GM04504 (cell line): ENCODE data around the gene NGB.
"Not testable (repeated sequence)": the region's sequence is repeated elsewhere in the genome, so short reads cannot be mapped to it uniquely, and the experiment has no call there.

Experiments used
- DNase-seq: peaks from one replicate; pipeline ENCODE4 v3.0.0-alpha.2; 2012; ENCODE audit warnings: low read depth

Gene NGB

DNA sequence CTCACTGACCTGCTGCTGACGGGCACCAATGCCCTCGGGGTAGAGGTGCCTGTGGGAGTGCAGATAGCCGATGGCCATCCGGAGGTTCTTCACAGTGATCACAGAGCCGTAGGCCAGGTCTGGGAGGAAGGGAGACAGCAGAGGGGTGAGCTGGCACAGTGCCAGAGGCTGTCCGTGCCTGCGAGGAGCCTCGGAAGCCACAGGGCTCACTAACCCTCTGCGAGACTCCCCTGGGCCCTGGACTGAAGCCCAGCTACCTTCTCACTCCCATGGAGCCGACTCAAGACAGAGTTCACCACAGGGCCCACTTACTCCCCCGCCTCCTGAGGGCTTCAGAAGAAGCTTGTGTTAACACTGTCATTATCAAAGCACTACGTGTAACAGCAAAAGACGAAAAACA lies 25.1 kb upstream of the NGB start:
- no peak for DNase-seq

DNA sequence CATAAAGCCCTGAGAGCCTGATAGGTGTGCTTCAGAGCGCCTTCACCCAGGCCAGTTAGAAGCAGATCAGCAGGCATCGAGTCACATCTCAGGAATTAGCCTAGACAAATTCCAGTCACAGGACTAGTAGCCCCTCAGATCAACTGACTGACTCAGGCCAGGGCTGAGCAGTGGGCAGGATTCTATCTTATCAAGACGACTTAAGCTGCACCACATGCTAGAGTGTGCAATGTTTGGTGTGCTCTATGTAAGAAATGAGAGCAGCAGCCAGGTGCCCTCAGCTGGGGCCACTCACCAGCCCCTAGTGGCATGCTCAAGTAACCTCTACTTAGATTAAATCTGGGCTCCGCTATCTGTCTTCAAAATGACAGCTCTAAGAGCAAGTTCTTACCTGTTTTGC lies 19.7 kb upstream of the NGB start:
- no peak for DNase-seq

- no peak for DNase-seq
These were observed 15.6 kb upstream of the NGB start for GRCh38 chr14:77286576-77286975.

DNA sequence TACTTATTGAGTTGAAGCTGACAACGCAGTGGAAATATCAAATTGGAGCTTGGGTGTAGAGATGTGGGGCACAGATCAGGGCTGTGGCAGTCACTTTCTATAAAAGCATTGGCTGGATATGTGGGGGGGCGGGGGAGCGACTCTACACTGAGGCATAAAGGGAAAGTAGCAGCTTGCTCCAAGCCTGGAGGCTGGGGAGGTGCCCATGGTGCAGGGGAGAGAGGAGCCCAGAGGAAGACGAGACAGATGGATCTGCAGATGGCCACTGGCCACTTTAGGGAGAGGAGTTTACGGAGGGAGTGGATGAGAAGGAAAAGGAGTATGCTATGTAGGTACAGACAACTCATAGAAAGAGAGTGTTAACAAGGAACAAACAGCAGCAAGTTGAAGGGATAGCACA lies 13.5 kb upstream of the NGB start:
- DNase-seq: no peak

- no peak for DNase-seq
These were observed 13.1 kb upstream of the NGB start for GRCh38 chr14:77284066-77284465.

DNA sequence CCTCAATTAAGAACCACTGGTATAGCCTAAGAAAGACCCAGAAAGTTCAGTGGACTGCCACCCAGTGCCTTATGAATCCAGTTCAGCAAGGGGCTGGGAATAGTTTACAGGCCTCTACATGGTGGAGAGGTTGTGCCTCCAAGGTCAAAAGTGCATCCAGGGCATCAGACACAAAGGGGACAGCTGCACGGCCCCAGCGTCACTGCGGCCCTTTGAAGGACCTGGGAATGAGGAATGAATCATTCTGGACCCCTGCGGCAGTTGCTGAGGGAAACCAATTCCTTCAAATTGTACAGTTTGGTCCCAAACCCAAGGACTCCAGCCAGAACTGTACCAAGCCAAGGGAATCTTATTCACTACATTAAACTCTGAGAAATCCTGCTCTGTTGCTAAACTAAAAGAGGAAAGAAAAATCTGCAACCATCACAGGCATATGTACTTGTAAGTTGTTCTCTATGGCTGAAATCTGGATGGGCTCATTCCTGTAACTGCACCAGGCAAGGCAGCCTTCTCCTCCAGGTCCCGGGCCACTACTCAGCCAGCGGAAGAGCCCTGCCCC lies 10.9 kb upstream of the NGB start:
- no peak for DNase-seq

GRCh38 chr14:77280921-77281320 lies 9.9 kb upstream of the NGB start:
- not testable (repeated sequence) for DNase-seq

GRCh38 chr14:77279719-77280118 lies 8.7 kb upstream of the NGB start:
- no peak for DNase-seq

DNA sequence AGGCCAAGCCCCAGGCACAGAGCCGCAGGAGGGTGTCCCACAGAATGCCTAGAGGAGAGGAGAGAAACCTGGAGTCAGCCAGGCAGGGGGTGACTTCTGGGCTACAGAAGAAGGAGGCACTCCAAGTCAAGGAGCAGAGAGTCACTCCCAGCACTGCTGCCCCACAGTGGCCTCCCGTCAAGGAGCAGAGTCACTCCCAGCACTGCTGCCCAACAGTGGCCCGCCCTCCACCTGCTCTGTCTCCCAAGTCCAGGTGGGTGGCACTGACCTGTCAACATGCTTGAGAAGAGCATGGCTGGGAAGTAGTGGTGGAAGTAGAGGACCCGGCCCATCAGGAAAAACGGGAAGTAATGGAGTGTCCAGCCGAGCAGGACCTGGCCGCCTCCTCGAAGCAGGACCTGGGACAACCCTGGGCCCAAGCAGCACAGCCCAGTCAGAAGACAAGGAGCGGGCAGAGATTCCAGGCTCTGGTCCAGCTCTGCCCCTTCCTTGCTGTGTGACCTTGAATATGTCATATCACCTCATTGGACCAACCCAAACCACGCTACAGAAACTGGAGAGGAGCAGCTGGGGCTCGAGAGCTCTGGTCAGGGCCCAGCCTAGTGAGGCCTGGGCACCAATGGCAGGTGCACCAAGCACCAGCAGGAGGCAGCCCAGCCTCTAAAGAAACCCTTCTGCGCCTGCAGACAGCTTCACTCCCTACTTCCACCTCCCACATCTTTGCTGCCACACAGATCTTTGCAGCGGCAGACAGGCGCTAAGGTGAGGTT lies 7.6 kb upstream of the NGB start:
- DNase-seq: no peak

DNA sequence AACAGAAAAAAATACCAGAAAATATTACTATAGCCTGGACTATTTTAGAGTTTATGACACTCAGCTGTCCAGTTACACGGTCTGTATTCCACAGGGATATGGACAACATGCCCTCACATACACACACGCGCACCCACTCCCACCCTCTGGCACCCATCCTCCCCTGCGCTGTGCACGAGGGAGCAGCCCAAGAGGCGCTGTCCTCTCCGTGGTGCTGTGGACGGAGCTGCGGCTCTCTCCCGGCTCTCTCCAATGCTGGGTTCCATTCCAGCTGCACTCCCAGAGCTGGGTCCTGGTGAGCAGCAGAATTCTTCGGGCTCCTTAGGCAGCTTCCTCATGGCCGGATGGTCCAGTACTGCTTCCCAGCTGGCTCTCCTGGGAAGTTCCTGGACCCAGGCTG lies 6.0 kb upstream of the NGB start:
- DNase-seq: no peak

- DNase-seq: no peak
These were observed 5.4 kb upstream of the NGB start for GRCh38 chr14:77276295-77276935.

DNA sequence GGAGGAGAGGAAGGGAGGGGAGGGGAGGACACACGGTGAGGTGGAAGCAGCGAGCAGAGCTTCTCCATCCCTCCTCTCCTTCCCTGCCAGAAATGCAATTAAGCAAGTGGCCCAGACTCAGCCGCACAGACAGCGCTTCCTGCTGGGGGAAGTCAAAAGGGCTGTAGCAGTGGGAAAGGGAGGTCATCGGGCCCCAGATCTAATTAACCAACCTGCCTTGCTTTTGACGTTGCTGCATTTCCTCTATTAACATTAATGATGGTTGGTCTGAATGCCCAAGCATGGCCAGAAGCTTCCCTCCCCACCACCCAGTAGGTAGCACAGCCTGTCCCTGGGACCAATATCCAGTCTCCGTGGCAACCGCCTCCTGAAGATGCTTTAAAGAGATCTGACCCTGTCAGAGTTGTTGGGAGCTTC lies 4.6 kb upstream of the NGB start:
- DNase-seq: no peak

GRCh38 chr14:77275041-77275580 lies 4.1 kb upstream of the NGB start:
- DNase-seq: no peak

- DNase-seq: no peak
These were observed 2.8 kb upstream of the NGB start for GRCh38 chr14:77273796-77274195.

- no peak for DNase-seq
These were observed 1.3 kb upstream of the NGB start for GRCh38 chr14:77272261-77272660.

- DNase-seq: no peak
These were observed 469 bp downstream of the NGB start for GRCh38 chr14:77270361-77271112.

- DNase-seq: no peak
These were observed 1.9 kb downstream of the NGB start for GRCh38 chr14:77268989-77269600.

- no peak for DNase-seq
These were observed 2.9 kb downstream of the NGB start for GRCh38 chr14:77267937-77268699.

- no peak for DNase-seq
These were observed 4.7 kb downstream of the NGB start for GRCh38 chr14:77266336-77266735.

- no peak for DNase-seq
These were observed 5.3 kb downstream of the NGB start for GRCh38 chr14:77265561-77266335.

DNA sequence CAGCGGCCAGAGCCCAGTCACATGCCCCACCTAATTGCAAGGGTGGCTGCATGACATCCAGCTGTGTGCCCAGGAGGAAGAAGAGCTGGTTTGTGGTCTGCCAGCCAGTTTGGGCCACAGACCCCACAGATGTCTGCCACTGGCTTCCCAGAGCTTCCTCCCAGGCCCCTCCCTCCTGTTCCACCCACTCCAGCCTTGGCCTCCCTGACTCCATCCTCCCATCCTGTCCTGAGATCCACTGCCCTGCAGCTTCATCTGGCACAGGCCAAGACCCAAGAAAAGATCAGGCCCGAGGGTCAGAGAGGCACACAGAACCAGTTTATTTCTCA lies 5.9 kb downstream of the NGB start:
- DNase-seq: no peak
